Measurements from ENCODE around the gene HERC4.

Gene HERC4

GRCh38 chr10:67935223-67935622 is 139.9 kb downstream of the HERC4 start:
- H3K27ac ChIP-seq (ENCODE audit: insufficient read depth, low read length, poor library complexity, severe bottlenecking): no peak overlapping the region
- no peaks in the 10 kb centered on the region for H3K27me3 ChIP-seq (replicated peaks; ENCODE audit: control insufficient read depth, insufficient read depth, low read length, poor library complexity, severe bottlenecking)
- DNase-seq: no peak
- no peak overlapping the region for H3K4me3 ChIP-seq (ENCODE audit: insufficient read depth, low read depth, low read length, poor library complexity, severe bottlenecking)
- peaks cover 36% of the 10 kb centered on the region for H3K36me3 ChIP-seq (ENCODE audit: control insufficient read depth, insufficient read depth, low read length)
- no peaks in the 10 kb centered on the region for H3K9me3 ChIP-seq (ENCODE audit: control insufficient read depth, low read length)
- no peaks in the 10 kb centered on the region for H3K4me1 ChIP-seq (ENCODE audit: control insufficient read depth, insufficient read depth, low read length, poor library complexity, severe bottlenecking)

GRCh38 chr10:67934336-67934735 is 140.7 kb downstream of the HERC4 start:
- Histone ChIP-seq H3K27ac (ENCODE audit: insufficient read depth, low read length, poor library complexity, severe bottlenecking) (no peak overlapping the region), H3K4me3 (ENCODE audit: insufficient read depth, low read depth, low read length, poor library complexity, severe bottlenecking) (no peak overlapping the region), H3K4me1 (ENCODE audit: control insufficient read depth, insufficient read depth, low read length, poor library complexity, severe bottlenecking) (no peaks in the 10 kb centered on the region), H3K9me3 (ENCODE audit: control insufficient read depth, low read length) (no peaks in the 10 kb centered on the region), H3K27me3 (replicated peaks; ENCODE audit: control insufficient read depth, insufficient read depth, low read length, poor library complexity, severe bottlenecking) (no peaks in the 10 kb centered on the region), H3K36me3 (ENCODE audit: control insufficient read depth, insufficient read depth, low read length) (peaks cover 36% of the 10 kb centered on the region)
- DNase-seq: no peak

- Histone ChIP-seq H3K27me3 (replicated peaks; ENCODE audit: control insufficient read depth, insufficient read depth, low read length, poor library complexity, severe bottlenecking) (no peaks in the 10 kb centered on the region), H3K27ac (ENCODE audit: insufficient read depth, low read length, poor library complexity, severe bottlenecking) (no peak overlapping the region), H3K4me3 (ENCODE audit: insufficient read depth, low read depth, low read length, poor library complexity, severe bottlenecking) (no peak overlapping the region), H3K9me3 (ENCODE audit: control insufficient read depth, low read length) (no peaks in the 10 kb centered on the region), H3K4me1 (ENCODE audit: control insufficient read depth, insufficient read depth, low read length, poor library complexity, severe bottlenecking) (no peaks in the 10 kb centered on the region), H3K36me3 (ENCODE audit: control insufficient read depth, insufficient read depth, low read length) (peaks cover 41% of the 10 kb centered on the region)
- DNase-seq: no peak
Measured at GRCh38 chr10:67933199-67933598, 141.9 kb downstream of the HERC4 start.

- no peaks in the 10 kb centered on the region for H3K27me3 ChIP-seq (replicated peaks; ENCODE audit: control insufficient read depth, insufficient read depth, low read length, poor library complexity, severe bottlenecking)
- no peaks in the 10 kb centered on the region for H3K9me3 ChIP-seq (ENCODE audit: control insufficient read depth, low read length)
- H3K4me1 ChIP-seq (ENCODE audit: control insufficient read depth, insufficient read depth, low read length, poor library complexity, severe bottlenecking): no peaks in the 10 kb centered on the region
- H3K4me3 ChIP-seq (ENCODE audit: insufficient read depth, low read depth, low read length, poor library complexity, severe bottlenecking): no peak overlapping the region
- DNase-seq: no peak
- H3K36me3 ChIP-seq (ENCODE audit: control insufficient read depth, insufficient read depth, low read length): peaks cover 40% of the 10 kb centered on the region
- H3K27ac ChIP-seq (ENCODE audit: insufficient read depth, low read length, poor library complexity, severe bottlenecking): no peak overlapping the region
Measured at GRCh38 chr10:67926951-67927350, 148.1 kb downstream of the HERC4 start.

- H3K27ac ChIP-seq (ENCODE audit: insufficient read depth, low read length, poor library complexity, severe bottlenecking): no peak overlapping the region
Measured at GRCh38 chr10:67925449-67926005, 149.6 kb downstream of the HERC4 start.

GRCh38 chr10:67924136-67924535 is 150.9 kb downstream of the HERC4 start:
- no peak overlapping the region for H3K4me3 ChIP-seq (ENCODE audit: insufficient read depth, low read depth, low read length, poor library complexity, severe bottlenecking)
- H3K4me1 ChIP-seq (ENCODE audit: control insufficient read depth, insufficient read depth, low read length, poor library complexity, severe bottlenecking): no peaks in the 10 kb centered on the region
- peaks cover 36% of the 10 kb centered on the region for H3K36me3 ChIP-seq (ENCODE audit: control insufficient read depth, insufficient read depth, low read length)
- H3K9me3 ChIP-seq (ENCODE audit: control insufficient read depth, low read length): no peaks in the 10 kb centered on the region
- no peak for DNase-seq
- no peak overlapping the region for H3K27ac ChIP-seq (ENCODE audit: insufficient read depth, low read length, poor library complexity, severe bottlenecking)
- no peaks in the 10 kb centered on the region for H3K27me3 ChIP-seq (replicated peaks; ENCODE audit: control insufficient read depth, insufficient read depth, low read length, poor library complexity, severe bottlenecking)

More at GRCh38 chr10:67925449-67926005, 149.6 kb downstream of the HERC4 start:
- Histone ChIP-seq H3K36me3 (ENCODE audit: control insufficient read depth, insufficient read depth, low read length) (peaks cover 38% of the 10 kb centered on the region), H3K27me3 (replicated peaks; ENCODE audit: control insufficient read depth, insufficient read depth, low read length, poor library complexity, severe bottlenecking) (no peaks in the 10 kb centered on the region), H3K4me3 (ENCODE audit: insufficient read depth, low read depth, low read length, poor library complexity, severe bottlenecking) (no peak overlapping the region), H3K4me1 (ENCODE audit: control insufficient read depth, insufficient read depth, low read length, poor library complexity, severe bottlenecking) (no peaks in the 10 kb centered on the region), H3K9me3 (ENCODE audit: control insufficient read depth, low read length) (no peaks in the 10 kb centered on the region)
- DNase-seq: no peak

- no peaks in the 10 kb centered on the region for H3K4me1 ChIP-seq (ENCODE audit: control insufficient read depth, insufficient read depth, low read length, poor library complexity, severe bottlenecking)
- DNase-seq: no peak
- no peaks in the 10 kb centered on the region for H3K9me3 ChIP-seq (ENCODE audit: control insufficient read depth, low read length)
- H3K36me3 ChIP-seq (ENCODE audit: control insufficient read depth, insufficient read depth, low read length): peaks cover 40% of the 10 kb centered on the region
- no peak overlapping the region for H3K27ac ChIP-seq (ENCODE audit: insufficient read depth, low read length, poor library complexity, severe bottlenecking)
- H3K4me3 ChIP-seq (ENCODE audit: insufficient read depth, low read depth, low read length, poor library complexity, severe bottlenecking): no peak overlapping the region
- no peaks in the 10 kb centered on the region for H3K27me3 ChIP-seq (replicated peaks; ENCODE audit: control insufficient read depth, insufficient read depth, low read length, poor library complexity, severe bottlenecking)
Measured at GRCh38 chr10:67923551-67923950, 151.5 kb downstream of the HERC4 start.

GRCh38 chr10:67921065-67921464 is 154.0 kb downstream of the HERC4 start:
- no peak overlapping the region for H3K27ac ChIP-seq (ENCODE audit: insufficient read depth, low read length, poor library complexity, severe bottlenecking)
- H3K4me1 ChIP-seq (ENCODE audit: control insufficient read depth, insufficient read depth, low read length, poor library complexity, severe bottlenecking): no peaks in the 10 kb centered on the region
- H3K4me3 ChIP-seq (ENCODE audit: insufficient read depth, low read depth, low read length, poor library complexity, severe bottlenecking): no peak overlapping the region
- H3K27me3 ChIP-seq (replicated peaks; ENCODE audit: control insufficient read depth, insufficient read depth, low read length, poor library complexity, severe bottlenecking): no peaks in the 10 kb centered on the region
- DNase-seq: no peak
- H3K9me3 ChIP-seq (ENCODE audit: control insufficient read depth, low read length): no peaks in the 10 kb centered on the region
- H3K36me3 ChIP-seq (ENCODE audit: control insufficient read depth, insufficient read depth, low read length): peaks cover 42% of the 10 kb centered on the region

- DNase-seq: no peak
- no peaks in the 10 kb centered on the region for H3K4me1 ChIP-seq (ENCODE audit: control insufficient read depth, insufficient read depth, low read length, poor library complexity, severe bottlenecking)
- no peaks in the 10 kb centered on the region for H3K9me3 ChIP-seq (ENCODE audit: control insufficient read depth, low read length)
- H3K4me3 ChIP-seq (ENCODE audit: insufficient read depth, low read depth, low read length, poor library complexity, severe bottlenecking): no peak overlapping the region
- H3K27ac ChIP-seq (ENCODE audit: insufficient read depth, low read length, poor library complexity, severe bottlenecking): no peak overlapping the region
- H3K36me3 ChIP-seq (ENCODE audit: control insufficient read depth, insufficient read depth, low read length): peaks cover 41% of the 10 kb centered on the region
- no peaks in the 10 kb centered on the region for H3K27me3 ChIP-seq (replicated peaks; ENCODE audit: control insufficient read depth, insufficient read depth, low read length, poor library complexity, severe bottlenecking)
Measured at GRCh38 chr10:67917679-67918078, 157.4 kb downstream of the HERC4 start.

- H3K36me3 ChIP-seq (ENCODE audit: control insufficient read depth, insufficient read depth, low read length): peaks cover 46% of the 10 kb centered on the region
- H3K4me1 ChIP-seq (ENCODE audit: control insufficient read depth, insufficient read depth, low read length, poor library complexity, severe bottlenecking): no peaks in the 10 kb centered on the region
Measured at GRCh38 chr10:67917169-67917568, 157.9 kb downstream of the HERC4 start.

More at GRCh38 chr10:67917169-67917568, 157.9 kb downstream of the HERC4 start:
- Histone ChIP-seq H3K27ac (ENCODE audit: insufficient read depth, low read length, poor library complexity, severe bottlenecking) (no peak overlapping the region), H3K27me3 (replicated peaks; ENCODE audit: control insufficient read depth, insufficient read depth, low read length, poor library complexity, severe bottlenecking) (no peaks in the 10 kb centered on the region), H3K9me3 (ENCODE audit: control insufficient read depth, low read length) (no peaks in the 10 kb centered on the region), H3K4me3 (ENCODE audit: insufficient read depth, low read depth, low read length, poor library complexity, severe bottlenecking) (no peak overlapping the region)
- no peak for DNase-seq
